NCI-H748 treated with DMSO at 0.1 percent for 48 hours (cell line): ENCODE results near the gene ITPR1.
A peak's percentile ranks its signal among the peaks of the same experiment; 100 is the strongest.

Experiments used
- DNase-seq: peaks from one replicate; lab custom pipeline; 2025; lab: John Stamatoyannopoulos, UW

The ITPR1 gene

GRCh38 chr3:4686619-4687018 is 193.5 kb downstream of the ITPR1 start:
- no peak for DNase-seq

- no peak for DNase-seq
Observed at GRCh38 chr3:4687167-4687566, 194.0 kb downstream of the ITPR1 start.

GRCh38 chr3:4687596-4687995 is 194.4 kb downstream of the ITPR1 start:
- no peak for DNase-seq

- DNase-seq, result no peak
Observed at GRCh38 chr3:4688411-4688810, 195.3 kb downstream of the ITPR1 start.

- DNase-seq, result no peak
Observed at GRCh38 chr3:4689021-4689420, 195.9 kb downstream of the ITPR1 start.

GRCh38 chr3:4690277-4690676 is 197.1 kb downstream of the ITPR1 start:
- DNase-seq, result no peak

- DNase-seq, result no peak
Observed at GRCh38 chr3:4693620-4694019, 200.5 kb downstream of the ITPR1 start.

- DNase-seq, result no peak
Observed at GRCh38 chr3:4695846-4696245, 202.7 kb downstream of the ITPR1 start.

GRCh38 chr3:4696266-4696665 is 203.1 kb downstream of the ITPR1 start:
- no peak for DNase-seq

- DNase-seq, result no peak
Observed at GRCh38 chr3:4698125-4698821, 205.1 kb downstream of the ITPR1 start.

GRCh38 chr3:4703054-4703480 is 209.9 kb downstream of the ITPR1 start:
- no peak for DNase-seq

- no peak for DNase-seq
Observed at GRCh38 chr3:4704552-4704951, 211.4 kb downstream of the ITPR1 start.

GRCh38 chr3:4707324-4707723 is 214.2 kb downstream of the ITPR1 start:
- DNase-seq, result no peak

- DNase-seq, result no peak
Observed at GRCh38 chr3:4708230-4708629, 215.1 kb downstream of the ITPR1 start.

GRCh38 chr3:4709341-4709740 is 216.2 kb downstream of the ITPR1 start:
- DNase-seq, result no peak

GRCh38 chr3:4710191-4710590 is 217.0 kb downstream of the ITPR1 start:
- DNase-seq, result no peak

- DNase-seq, result no peak
Observed at GRCh38 chr3:4711680-4711992, 218.5 kb downstream of the ITPR1 start.

GRCh38 chr3:4712109-4712508 is 219.0 kb downstream of the ITPR1 start:
- DNase-seq, result peak; percentile 46

- no peak for DNase-seq
Observed at GRCh38 chr3:4714045-4714444, 220.9 kb downstream of the ITPR1 start.

- DNase-seq, result no peak
Observed at GRCh38 chr3:4716266-4716665, 223.1 kb downstream of the ITPR1 start.

GRCh38 chr3:4716706-4717362 is 223.7 kb downstream of the ITPR1 start:
- no peak for DNase-seq

- no peak for DNase-seq
Observed at GRCh38 chr3:4717363-4717740, 224.2 kb downstream of the ITPR1 start.

GRCh38 chr3:4718179-4718736 is 225.1 kb downstream of the ITPR1 start:
- no peak for DNase-seq

GRCh38 chr3:4719046-4719501 is 225.9 kb downstream of the ITPR1 start:
- DNase-seq, result peak; percentile 3
